Hindlimb muscle (tissue), 1 donor: ENCODE results near the gene BUB1B. TPM values are rescaled to one million over a fixed set of nuclear protein-coding genes. Genes with fewer than 3 reads are reported as not detected.

Experiments
- DNase-seq: peaks from one replicate; pipeline ENCODE4 v3.0.0-alpha.2; 2013
- polyA plus RNA-seq: library from polyadenylated mRNA; unstranded; fragments of 120-200 nt; gene quantifications from one replicate; pipeline ENCODE4 v1.2.1, GENCODE V29; 2013; ENCODE audit not compliant: insufficient read length

BUB1B gene
- polyA plus RNA-seq, 1 donor = 7.8 TPM

GRCh38 chr15:40254452-40254851 is 93.6 kb downstream of the BUB1B start:
- no peak for DNase-seq

GRCh38 chr15:40255033-40255432 is 94.2 kb downstream of the BUB1B start:
- DNase-seq = no peak

GRCh38 chr15:40256638-40257235 is 95.9 kb downstream of the BUB1B start:
- DNase-seq = no peak

GRCh38 chr15:40257656-40258450 is 97.0 kb downstream of the BUB1B start:
- no peak for DNase-seq

- DNase-seq = no peak
Measured at GRCh38 chr15:40258544-40258943, 97.7 kb downstream of the BUB1B start.

- DNase-seq = no peak
Measured at GRCh38 chr15:40259021-40259420, 98.2 kb downstream of the BUB1B start.

GRCh38 chr15:40263024-40263754 is 102.3 kb downstream of the BUB1B start:
- DNase-seq = no peak

- DNase-seq = no peak
Measured at GRCh38 chr15:40264321-40265153, 103.7 kb downstream of the BUB1B start.

GRCh38 chr15:40265355-40265754 is 104.5 kb downstream of the BUB1B start:
- DNase-seq = no peak

GRCh38 chr15:40265875-40266274 is 105.0 kb downstream of the BUB1B start:
- DNase-seq = no peak

- DNase-seq = no peak
Measured at GRCh38 chr15:40266828-40267304, 106.0 kb downstream of the BUB1B start.

- no peak for DNase-seq
Measured at GRCh38 chr15:40267670-40268069, 106.8 kb downstream of the BUB1B start.

- DNase-seq = no peak
Measured at GRCh38 chr15:40269604-40270003, 108.7 kb downstream of the BUB1B start.

- DNase-seq = no peak
Measured at GRCh38 chr15:40270246-40270995, 109.6 kb downstream of the BUB1B start.

Other genes with a start within 250 kb of the BUB1B start
- 3.7 TPM for gene GPR176, start 240.8 kb upstream of the BUB1B start, polyA plus RNA-seq
- 33.9 TPM for gene EIF2AK4, start 227.0 kb upstream of the BUB1B start, polyA plus RNA-seq
- 306 TPM for gene SRP14, start 121.9 kb upstream of the BUB1B start, polyA plus RNA-seq
- 12.5 TPM for gene BMF, start 52.2 kb upstream of the BUB1B start, polyA plus RNA-seq
- gene PAK6, start 78.0 kb downstream of the BUB1B start, polyA plus RNA-seq = 0.76 TPM
- 0.40 TPM for gene ANKRD63, start 122.0 kb downstream of the BUB1B start, polyA plus RNA-seq
- gene PLCB2, start 146.9 kb downstream of the BUB1B start, polyA plus RNA-seq = 7.9 TPM
- gene INAFM2, start 162.6 kb downstream of the BUB1B start, polyA plus RNA-seq = 13.2 TPM
- gene CCDC9B, start 179.9 kb downstream of the BUB1B start, polyA plus RNA-seq = 22.2 TPM
- gene PHGR1, start 190.0 kb downstream of the BUB1B start, polyA plus RNA-seq = not detected
- 1.4 TPM for gene DISP2, start 197.2 kb downstream of the BUB1B start, polyA plus RNA-seq
- gene KNSTRN, start 221.7 kb downstream of the BUB1B start, polyA plus RNA-seq = 16.8 TPM
- 57.8 TPM for gene IVD, start 244.7 kb downstream of the BUB1B start, polyA plus RNA-seq